GM19468 (cell line): ENCODE measurements around the gene SORCS3.
A peak's percentile ranks its signal among the peaks of the same experiment; 100 is the strongest.

ENCODE experiments used
- ATAC-seq: cut with Tn5 transposase; IDR thresholded peaks from one replicate; pipeline ENCODE4 v1.9.1; 2021; ENCODE audit warnings: mild to moderate bottlenecking, moderate library complexity, moderate number of reproducible peaks; ENCODE audit not compliant: unreplicated experiment; ENCODE audit errors: extremely low read depth

The SORCS3 gene

GRCh38 chr10:104897696-104898095 is 256.6 kb downstream of the SORCS3 start:
- ATAC-seq, result no peak

- no peak for ATAC-seq
These were observed 258.7 kb downstream of the SORCS3 start for GRCh38 chr10:104899779-104900178.

GRCh38 chr10:104903433-104903832 is 262.3 kb downstream of the SORCS3 start:
- ATAC-seq, result no peak

GRCh38 chr10:104904753-104905323 is 263.7 kb downstream of the SORCS3 start:
- ATAC-seq, result no peak

- no peak for ATAC-seq
These were observed 265.0 kb downstream of the SORCS3 start for GRCh38 chr10:104906112-104906511.

GRCh38 chr10:104907521-104907920 is 266.4 kb downstream of the SORCS3 start:
- no peak for ATAC-seq

GRCh38 chr10:104908581-104908980 is 267.5 kb downstream of the SORCS3 start:
- ATAC-seq, result no peak

GRCh38 chr10:104910712-104911111 is 269.6 kb downstream of the SORCS3 start:
- ATAC-seq, result no peak

GRCh38 chr10:104913390-104913789 is 272.3 kb downstream of the SORCS3 start:
- ATAC-seq, result no peak

- no peak for ATAC-seq
These were observed 279.4 kb downstream of the SORCS3 start for GRCh38 chr10:104920476-104920875.

GRCh38 chr10:104921763-104922162 is 280.7 kb downstream of the SORCS3 start:
- ATAC-seq, result no peak

GRCh38 chr10:104922810-104923209 is 281.7 kb downstream of the SORCS3 start:
- ATAC-seq, result no peak

- no peak for ATAC-seq
These were observed 282.4 kb downstream of the SORCS3 start for GRCh38 chr10:104923501-104923900.

- ATAC-seq, result no peak
These were observed 283.2 kb downstream of the SORCS3 start for GRCh38 chr10:104924101-104924795.

GRCh38 chr10:104925232-104925851 is 284.3 kb downstream of the SORCS3 start:
- ATAC-seq, result peak; percentile 41

GRCh38 chr10:104928734-104929133 is 287.6 kb downstream of the SORCS3 start:
- no peak for ATAC-seq

- no peak for ATAC-seq
These were observed 290.6 kb downstream of the SORCS3 start for GRCh38 chr10:104931612-104932134.

GRCh38 chr10:104935656-104936055 is 294.6 kb downstream of the SORCS3 start:
- ATAC-seq, result no peak

GRCh38 chr10:104937567-104937966 is 296.5 kb downstream of the SORCS3 start:
- ATAC-seq, result no peak

GRCh38 chr10:104938031-104938430 is 296.9 kb downstream of the SORCS3 start:
- ATAC-seq, result no peak

- ATAC-seq, result no peak
These were observed 300.6 kb downstream of the SORCS3 start for GRCh38 chr10:104941662-104942061.
